HCT116 (cell line): ENCODE results near the gene LRCH1. TPM values are rescaled to one million over a fixed set of nuclear protein-coding genes. Genes with fewer than 3 reads are reported as not detected.

Source experiments
- ATAC-seq: fragments of 200-7000 bp; cut with Tn5 transposase; 2 replicates; pipeline ENCODE4 v1.9.1; 2020; ENCODE audit warnings: mild to moderate bottlenecking, moderate library complexity
- BruUV-seq: library from RNA; stranded (reverse); fragments of 400-500 nt; replicated peaks from 2 replicates; lab custom pipeline; 2021; lab: Mats Ljungman, UMichigan
- CTCF ChIA-PET: fragments of 300-600 bp; sonication (Branson Sonifier 250); formaldehyde crosslinking; loops from one replicate; lab custom pipeline; 2021; ENCODE audit warnings: antibody characterized with exemption; lab: Charles Lee
- POLR2A ChIA-PET: fragments of 300-600, 350-600 bp; sonication (Branson Sonifier 250); formaldehyde crosslinking; loops from one replicate; lab custom pipeline; 2021; ENCODE audit warnings: antibody characterized with exemption; lab: Charles Lee
- RAD21 ChIA-PET, 2 experiments: fragments of 300-600 bp; sonication (Branson Sonifier 250); formaldehyde crosslinking; loops; one replicate each; lab custom pipeline; 2023; ENCODE audit warnings: low total read pairs in 2 of 2; ENCODE audit not compliant: uncharacterized antibody in 2 of 2, unreplicated experiment in 2 of 2, low non-redundant PET in 1 of 2; lab: Charles Lee
- DNase-seq: peaks from one replicate; pipeline ENCODE4 v3.0.0-alpha.2; 2010; ENCODE audit warnings: low read depth, low spot score
- H2AFZ ChIP-seq: fragments of 200-600 bp; shearing (Covaris generic), sonication (generic); 2 replicates; pipeline ENCODE4 v1.6.1; 2017; ENCODE audit warnings: low read depth, mixed run types, mixed read lengths, antibody characterized with exemption, low read length; ENCODE audit not compliant: poor library complexity, severe bottlenecking
- H3K27ac ChIP-seq: 2 replicates; pipeline ENCODE4 v1.5.1; 2012; ENCODE audit warnings: low read depth, low read length
- H3K27me3 ChIP-seq: fragments of 200-600 bp; sonication (generic); 2 replicates; pipeline ENCODE4 v1.6.1; 2016; ENCODE audit warnings: mixed run types, low read length, mixed read lengths; ENCODE audit not compliant: insufficient read depth
- H3K36me3 ChIP-seq, 2 experiments: fragments of 200-500 bp in 1 of 2; fragments of 200-600 bp in 1 of 2; sonication (Bioruptor generic) in 1 of 2; sonication (generic) in 1 of 2; 2 replicates each; pipeline versions ENCODE4 v1.5.1 to v1.6.1; 2014 to 2016; ENCODE audit warnings: low read length in 2 of 2, inconsistent platforms in 1 of 2, mixed read lengths in 1 of 2, mixed run types in 1 of 2; ENCODE audit not compliant: insufficient read depth in 2 of 2, control insufficient read depth in 1 of 2
- H3K4me1 ChIP-seq, 2 experiments: fragments of 200-600 bp in 1 of 2; sonication (generic) in 1 of 2; 2 replicates each; pipeline versions ENCODE4 v1.5.1 to v1.6.1; 2012 to 2017; ENCODE audit warnings: low read length in 2 of 2, inconsistent platforms in 1 of 2, mild to moderate bottlenecking in 1 of 2, mixed read lengths in 1 of 2, mixed run types in 1 of 2, moderate library complexity in 1 of 2; ENCODE audit not compliant: insufficient read depth in 2 of 2, control insufficient read depth in 1 of 2
- H3K4me2 ChIP-seq: fragments of 200-600 bp; sonication (generic); 2 replicates; pipeline ENCODE4 v1.6.1; 2017; ENCODE audit warnings: mixed run types, low read length, mixed read lengths
- H3K4me3 ChIP-seq, 2 experiments: fragments of 200-600 bp in 1 of 2; sonication (generic) in 1 of 2; replicated peaks in 1 of 2; 2 replicates each; pipeline ENCODE4 v1.5.1; 2011 to 2016; ENCODE audit warnings: low read length in 2 of 2, control low read depth in 1 of 2, low read depth in 1 of 2, mild to moderate bottlenecking in 1 of 2, mixed read lengths in 1 of 2, mixed run types in 1 of 2
- H3K79me2 ChIP-seq: fragments of 200-600 bp; sonication (generic); 2 replicates; pipeline ENCODE4 v1.6.1; 2017; ENCODE audit warnings: mild to moderate bottlenecking, mixed run types, low read length, moderate library complexity, mixed read lengths; ENCODE audit not compliant: insufficient read depth
- H3K9ac ChIP-seq: fragments of 200-600 bp; sonication (generic); 2 replicates; pipeline ENCODE4 v1.6.1; 2016; ENCODE audit warnings: low read length, mixed read lengths
- H3K9me2 ChIP-seq: fragments of 200-600 bp; sonication (generic), shearing (Covaris generic); 2 replicates; pipeline ENCODE4 v1.6.1; 2017; ENCODE audit warnings: mixed run types, mild to moderate bottlenecking, moderate library complexity; ENCODE audit not compliant: insufficient read depth
- H3K9me3 ChIP-seq, 2 experiments: fragments of 200-500 bp in 1 of 2; fragments of 200-600 bp in 1 of 2; sonication (Bioruptor generic) in 1 of 2; sonication (generic) in 1 of 2; 2 replicates each; pipeline ENCODE4 v1.6.1; 2014 to 2017; ENCODE audit warnings: low read length in 2 of 2, mixed read lengths in 2 of 2, inconsistent platforms in 1 of 2, low read depth in 1 of 2, mild to moderate bottlenecking in 1 of 2, mixed run types in 1 of 2, moderate library complexity in 1 of 2; ENCODE audit not compliant: control insufficient read depth in 1 of 2, insufficient read depth in 1 of 2
- H4K20me1 ChIP-seq: fragments of 200-600 bp; sonication (generic), shearing (Covaris generic); 2 replicates; pipeline ENCODE4 v1.6.1; 2017; ENCODE audit warnings: mixed run types, mild to moderate bottlenecking, moderate library complexity; ENCODE audit not compliant: insufficient read depth
- CBX3 ChIP-seq: IDR thresholded peaks from 2 replicates; pipeline ENCODE4 v1.6.1; 2012; ENCODE audit warnings: low read depth
- CEBPB ChIP-seq: IDR thresholded peaks from 2 replicates; pipeline ENCODE4 v1.6.1; 2012; ENCODE audit warnings: low read depth
- EGR1 ChIP-seq: IDR thresholded peaks from 2 replicates; pipeline ENCODE4 v1.6.1; 2012; ENCODE audit warnings: low read depth
- ELF1 ChIP-seq: IDR thresholded peaks from 2 replicates; pipeline ENCODE4 v1.6.1; 2012; ENCODE audit warnings: low read depth, borderline replicate concordance
- JUND ChIP-seq: IDR thresholded peaks from 2 replicates; pipeline ENCODE4 v1.6.1; 2012
- POLR2A ChIP-seq: IDR thresholded peaks from 2 replicates; pipeline ENCODE4 v1.7.0; 2011; ENCODE audit warnings: borderline replicate concordance; ENCODE audit not compliant: insufficient read depth, insufficient read length; ENCODE audit errors: extremely low read depth
- POLR2AphosphoS5 ChIP-seq: IDR thresholded peaks from 2 replicates; pipeline ENCODE4 v1.6.1; 2011; ENCODE audit warnings: mild to moderate bottlenecking, low read depth, low read length, moderate library complexity
- RAD21 ChIP-seq: IDR thresholded peaks from 2 replicates; pipeline ENCODE4 v1.6.1; 2012; ENCODE audit warnings: low read depth, mild to moderate bottlenecking
- SP1 ChIP-seq: IDR thresholded peaks from 2 replicates; pipeline ENCODE4 v1.6.1; 2012; ENCODE audit warnings: low read depth
- SRF ChIP-seq: IDR thresholded peaks from 2 replicates; pipeline ENCODE4 v1.6.1; 2012; ENCODE audit warnings: low read depth
- YY1 ChIP-seq: IDR thresholded peaks from 2 replicates; pipeline ENCODE4 v1.6.1; 2011; ENCODE audit warnings: low read length, low read depth, moderate library complexity, mild to moderate bottlenecking; ENCODE audit not compliant: insufficient replicate concordance; ENCODE audit errors: extremely low read depth
- ZFX ChIP-seq: fragments of 450-650 bp; IDR thresholded peaks from 2 replicates; pipeline ENCODE4 v1.6.1; 2017
- intact Hi-C: fragments of 100-400 bp; cut with micrococcal nuclease; formaldehyde crosslinking; loops from 2 replicates; pipeline ENCODE4 v1.10.0; 2022
- total RNA-seq: library from RNA; stranded (reverse); gene quantifications from one replicate; pipeline ENCODE4 v1.2.1, GENCODE V29; 2021; ENCODE audit not compliant: unreplicated experiment
- TF ChIP-seq, protein P1 (sequence below): IDR thresholded peaks from 2 replicates; pipeline ENCODE4 v1.6.1; 2011; ENCODE audit warnings: mild to moderate bottlenecking, low read length, moderate library complexity; ENCODE audit not compliant: insufficient replicate concordance; ENCODE audit errors: extremely low read depth
- TF ChIP-seq, protein P2 (sequence below): IDR thresholded peaks from 2 replicates; pipeline ENCODE4 v1.6.1; 2012
- TF ChIP-seq, protein P3 (sequence below): IDR thresholded peaks from 2 replicates; pipeline ENCODE4 v1.6.1; 2012

Gene LRCH1
- total RNA-seq, 1 experiment from 2014 or later = 15.6 TPM

DNA sequence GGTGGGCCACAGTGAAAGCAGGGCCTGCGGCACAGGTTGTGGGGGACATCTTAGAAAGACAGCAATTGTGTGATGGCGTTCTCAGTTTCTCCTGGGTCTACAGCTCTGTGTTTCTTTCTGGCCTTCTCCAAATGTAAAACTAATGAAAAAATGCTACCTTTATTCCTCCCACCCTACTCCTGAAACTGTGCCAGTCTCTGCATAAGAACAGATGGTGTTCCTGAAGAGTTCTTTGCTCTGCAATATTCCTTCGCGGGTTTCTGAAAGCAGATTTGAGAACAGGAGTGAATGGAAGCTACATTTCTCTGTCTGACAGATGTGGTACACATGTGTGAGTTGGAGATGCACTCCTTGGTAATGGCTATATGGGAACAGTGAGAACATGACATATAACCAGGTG lies 18.0 kb upstream of the LRCH1 start:
- H2AFZ ChIP-seq = no peak overlapping the region
- H3K79me2 ChIP-seq = no peaks in the 10 kb centered on the region
- no peaks in the 10 kb centered on the region for H3K36me3 ChIP-seq
- no peak for DNase-seq
- H4K20me1 ChIP-seq = no peaks in the 10 kb centered on the region
- H3K4me1 ChIP-seq = no peaks in the 10 kb centered on the region
- POLR2A ChIA-PET = no interaction called here
- no peaks in the 10 kb centered on the region for H3K27me3 ChIP-seq
- no peak for TF ChIP-seq POLR2A
- TF ChIP-seq, all 23 proteins: peak for 0
- Histone ChIP-seq H3K9me3 (no peaks in the 10 kb centered on the region), H3K4me3 (no peak overlapping the region), H3K27ac (no peak overlapping the region), H3K9ac (no peak overlapping the region), H3K4me2 (no peak overlapping the region), H3K9me2 (no peaks in the 10 kb centered on the region)
- intact Hi-C loops = no loop called here
- no peak for ATAC-seq
- RAD21 ChIA-PET = no interaction called here
- CTCF ChIA-PET = no interaction called here
- no TSS peak for BruUV-seq

DNA sequence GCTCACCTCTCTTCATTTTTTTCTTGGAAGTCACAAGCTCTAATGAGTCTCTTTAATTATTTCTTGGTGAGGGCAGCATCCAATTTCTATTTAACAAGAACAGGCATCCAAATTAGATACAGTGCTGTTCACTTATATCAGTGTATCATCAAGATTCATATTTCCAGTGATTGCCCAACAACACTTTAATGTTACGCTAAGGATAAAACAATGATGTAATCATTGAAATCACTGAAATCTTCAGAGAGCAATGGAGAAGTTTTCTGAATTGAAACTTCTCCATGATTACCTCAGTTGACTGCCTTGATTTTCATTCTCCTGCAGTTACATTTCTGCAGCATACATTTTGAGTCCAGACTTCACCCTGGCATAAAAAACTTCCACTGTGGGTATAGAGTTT lies 17.1 kb upstream of the LRCH1 start:
- no peak overlapping the region for H3K4me2 ChIP-seq
- no peaks in the 10 kb centered on the region for H3K4me1 ChIP-seq
- H2AFZ ChIP-seq = no peak overlapping the region
- CTCF ChIA-PET = no interaction called here
- RAD21 ChIA-PET = no interaction called here
- POLR2A ChIA-PET = no interaction called here
- no peaks in the 10 kb centered on the region for H3K79me2 ChIP-seq
- H3K9me3 ChIP-seq = no peaks in the 10 kb centered on the region
- H3K9me2 ChIP-seq = no peaks in the 10 kb centered on the region
- intact Hi-C loops = no loop called here
- no peak overlapping the region for H3K9ac ChIP-seq
- no peak overlapping the region for H3K4me3 ChIP-seq
- no peak for TF ChIP-seq POLR2A
- no peak for TF ChIP-seq SRF
- TF ChIP-seq JUND = no peak
- ATAC-seq (no peak), DNase-seq (no peak)
- no TSS peak for BruUV-seq
- H3K36me3 ChIP-seq = no peaks in the 10 kb centered on the region
- no peak overlapping the region for H3K27ac ChIP-seq
- no peaks in the 10 kb centered on the region for H3K27me3 ChIP-seq
- H4K20me1 ChIP-seq = no peaks in the 10 kb centered on the region

DNA sequence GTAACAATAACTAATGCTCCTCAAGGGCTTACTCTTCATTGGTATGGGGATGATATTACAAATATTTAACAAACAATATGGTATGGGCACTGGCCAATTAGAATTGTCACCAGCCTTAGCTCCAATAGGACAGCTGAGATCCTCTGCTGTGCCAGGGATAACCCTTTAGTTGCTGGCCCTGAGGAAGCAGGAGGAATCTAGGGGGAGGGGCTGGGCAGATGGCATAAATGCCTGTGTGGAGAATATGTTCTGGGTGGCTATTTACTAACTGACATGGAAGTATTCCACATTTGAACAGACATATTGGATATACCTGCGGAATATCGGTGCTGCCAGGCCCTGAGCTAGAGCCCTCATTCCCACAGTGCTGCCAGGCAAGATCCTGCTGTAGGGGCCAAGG lies 16.6 kb upstream of the LRCH1 start:
- Histone ChIP-seq H3K27ac (no peak overlapping the region), H3K9me2 (no peaks in the 10 kb centered on the region), H3K9ac (no peak overlapping the region), H3K27me3 (no peaks in the 10 kb centered on the region), H2AFZ (no peak overlapping the region), H4K20me1 (no peaks in the 10 kb centered on the region), H3K4me3 (no peak overlapping the region), H3K79me2 (no peaks in the 10 kb centered on the region), H3K4me1 (no peaks in the 10 kb centered on the region), H3K9me3 (no peaks in the 10 kb centered on the region), H3K36me3 (no peaks in the 10 kb centered on the region), H3K4me2 (no peak overlapping the region)
- ChIA-PET POLR2A (no interaction called here), RAD21 (no interaction called here), CTCF (no interaction called here)
- intact Hi-C loops = no loop called here
- ATAC-seq = no peak
- no peak for DNase-seq
- BruUV-seq = no TSS peak
- TF ChIP-seq ZFX (no peak), YY1 (no peak), RAD21 (no peak), CBX3 (no peak), ELF1 (no peak), SP1 (no peak), EGR1 (no peak), JUND (no peak), SRF (no peak), POLR2AphosphoS5 (no peak), CEBPB (no peak)
- TF ChIP-seq, protein P1, sequence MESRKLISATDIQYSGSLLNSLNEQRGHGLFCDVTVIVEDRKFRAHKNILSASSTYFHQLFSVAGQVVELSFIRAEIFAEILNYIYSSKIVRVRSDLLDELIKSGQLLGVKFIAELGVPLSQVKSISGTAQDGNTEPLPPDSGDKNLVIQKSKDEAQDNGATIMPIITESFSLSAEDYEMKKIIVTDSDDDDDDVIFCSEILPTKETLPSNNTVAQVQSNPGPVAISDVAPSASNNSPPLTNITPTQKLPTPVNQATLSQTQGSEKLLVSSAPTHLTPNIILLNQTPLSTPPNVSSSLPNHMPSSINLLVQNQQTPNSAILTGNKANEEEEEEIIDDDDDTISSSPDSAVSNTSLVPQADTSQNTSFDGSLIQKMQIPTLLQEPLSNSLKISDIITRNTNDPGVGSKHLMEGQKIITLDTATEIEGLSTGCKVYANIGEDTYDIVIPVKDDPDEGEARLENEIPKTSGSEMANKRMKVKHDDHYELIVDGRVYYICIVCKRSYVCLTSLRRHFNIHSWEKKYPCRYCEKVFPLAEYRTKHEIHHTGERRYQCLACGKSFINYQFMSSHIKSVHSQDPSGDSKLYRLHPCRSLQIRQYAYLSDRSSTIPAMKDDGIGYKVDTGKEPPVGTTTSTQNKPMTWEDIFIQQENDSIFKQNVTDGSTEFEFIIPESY = no peak
- TF ChIP-seq, protein P2, sequence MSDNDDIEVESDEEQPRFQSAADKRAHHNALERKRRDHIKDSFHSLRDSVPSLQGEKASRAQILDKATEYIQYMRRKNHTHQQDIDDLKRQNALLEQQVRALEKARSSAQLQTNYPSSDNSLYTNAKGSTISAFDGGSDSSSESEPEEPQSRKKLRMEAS = no peak
- TF ChIP-seq, protein P3, sequence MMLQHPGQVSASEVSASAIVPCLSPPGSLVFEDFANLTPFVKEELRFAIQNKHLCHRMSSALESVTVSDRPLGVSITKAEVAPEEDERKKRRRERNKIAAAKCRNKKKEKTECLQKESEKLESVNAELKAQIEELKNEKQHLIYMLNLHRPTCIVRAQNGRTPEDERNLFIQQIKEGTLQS = no peak
